ENCODE measurements around the gene ZNF891. TPM values are rescaled to one million over a fixed set of nuclear protein-coding genes. Genes with fewer than 3 reads are reported as not detected.
A peak's percentile ranks its signal among the peaks of the same experiment; 100 is the strongest.

The ZNF891 gene
- total RNA-seq, 2 donors from 2014 or later = 3.7 to 3.9 TPM

DNA sequence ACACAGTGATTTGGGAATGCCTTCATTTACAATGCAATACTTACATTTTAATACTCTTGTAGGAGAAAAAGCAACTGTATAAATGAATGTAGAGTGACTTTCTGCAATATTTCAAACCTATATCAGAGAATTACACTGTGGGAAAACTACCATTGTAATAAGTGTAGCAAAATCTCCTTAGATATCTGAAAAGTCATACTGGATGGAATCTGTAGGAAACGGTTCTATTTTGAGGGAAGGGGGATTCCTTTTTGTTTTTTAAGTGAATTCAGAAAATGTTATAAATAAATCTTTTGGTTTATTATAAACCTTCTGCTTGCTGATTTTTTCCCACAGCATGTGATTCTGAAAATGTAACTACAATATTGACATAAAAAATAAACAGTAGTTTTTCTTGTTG lies 23.0 kb downstream of the ZNF891 start:
- peaks cover 82% of the 10 kb centered on the region for H3K36me3 ChIP-seq (ENCODE audit: control insufficient read depth, insufficient read depth, low read length)
- 100% methylated on average over 1 of the region's 1 CpG; no CpG with 5 or more reads in 1 of the 2 experiments for WGBS, 2 experiments (ENCODE audit: insufficient coverage in 1 of 2, insufficient read length in 1 of 2)

DNA sequence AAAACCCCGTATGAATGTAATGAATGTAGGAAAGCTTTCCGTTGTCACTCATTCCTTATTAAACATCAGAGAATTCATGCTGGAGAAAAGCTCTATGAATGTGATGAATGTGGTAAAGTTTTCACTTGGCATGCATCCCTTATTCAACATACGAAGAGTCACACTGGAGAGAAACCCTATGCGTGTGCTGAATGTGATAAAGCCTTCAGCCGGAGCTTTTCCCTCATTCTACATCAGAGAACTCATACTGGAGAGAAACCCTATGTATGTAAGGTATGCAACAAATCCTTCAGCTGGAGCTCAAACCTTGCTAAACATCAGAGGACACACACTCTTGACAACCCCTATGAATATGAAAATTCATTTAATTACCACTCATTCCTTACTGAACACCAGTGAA lies 23.8 kb downstream of the ZNF891 start:
- Mint-ChIP-seq H3K27ac (no peak overlapping the region), H3K27me3 (ENCODE audit: insufficient read depth) (no peaks in the 10 kb centered on the region), H3K9me3 (peaks cover 100% of the 10 kb centered on the region), H3K4me3 (no peak overlapping the region), H3K4me1 (no peaks in the 10 kb centered on the region), H3K36me3 (ENCODE audit: low read depth) (peaks cover 96% of the 10 kb centered on the region)
- Histone ChIP-seq H3K36me3 (ENCODE audit: control insufficient read depth, insufficient read depth, low read length) (peaks cover 90% of the 10 kb centered on the region), H3K27ac (ENCODE audit: low read depth, low read length) (no peak overlapping the region), H3K4me1 (ENCODE audit: control insufficient read depth, insufficient read depth, low read length) (no peaks in the 10 kb centered on the region), H3K9me3 (ENCODE audit: control insufficient read depth, low read length) (peaks cover 100% of the 10 kb centered on the region), H3K27me3 (ENCODE audit: control insufficient read depth, insufficient read depth, low read length, poor library complexity, severe bottlenecking) (no peaks in the 10 kb centered on the region), H3K4me3 (ENCODE audit: low read length) (peak overlapping the region; percentile 63), H3K9ac (ENCODE audit: extremely low read depth, low read length, poor library complexity, severe bottlenecking) (no peak overlapping the region)
- WGBS, 2 experiments (ENCODE audit: insufficient coverage in 1 of 2, insufficient read length in 1 of 2) = 87% methylated on average over 4 of the region's 5 CpGs; no CpG with 5 or more reads in 1 of the 2 experiments
- no peak for DNase-seq
- TF ChIP-seq, protein P1, sequence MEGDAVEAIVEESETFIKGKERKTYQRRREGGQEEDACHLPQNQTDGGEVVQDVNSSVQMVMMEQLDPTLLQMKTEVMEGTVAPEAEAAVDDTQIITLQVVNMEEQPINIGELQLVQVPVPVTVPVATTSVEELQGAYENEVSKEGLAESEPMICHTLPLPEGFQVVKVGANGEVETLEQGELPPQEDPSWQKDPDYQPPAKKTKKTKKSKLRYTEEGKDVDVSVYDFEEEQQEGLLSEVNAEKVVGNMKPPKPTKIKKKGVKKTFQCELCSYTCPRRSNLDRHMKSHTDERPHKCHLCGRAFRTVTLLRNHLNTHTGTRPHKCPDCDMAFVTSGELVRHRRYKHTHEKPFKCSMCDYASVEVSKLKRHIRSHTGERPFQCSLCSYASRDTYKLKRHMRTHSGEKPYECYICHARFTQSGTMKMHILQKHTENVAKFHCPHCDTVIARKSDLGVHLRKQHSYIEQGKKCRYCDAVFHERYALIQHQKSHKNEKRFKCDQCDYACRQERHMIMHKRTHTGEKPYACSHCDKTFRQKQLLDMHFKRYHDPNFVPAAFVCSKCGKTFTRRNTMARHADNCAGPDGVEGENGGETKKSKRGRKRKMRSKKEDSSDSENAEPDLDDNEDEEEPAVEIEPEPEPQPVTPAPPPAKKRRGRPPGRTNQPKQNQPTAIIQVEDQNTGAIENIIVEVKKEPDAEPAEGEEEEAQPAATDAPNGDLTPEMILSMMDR (conservative IDR thresholded peaks at IDR 0.05) = no peak

More for the DNA sequence above, 23.0 kb downstream of the ZNF891 start:
- Histone ChIP-seq H3K27me3 (ENCODE audit: control insufficient read depth, insufficient read depth, low read length, poor library complexity, severe bottlenecking) (no peaks in the 10 kb centered on the region), H3K4me3 (ENCODE audit: low read length) (peak overlapping the region; percentile 63), H3K9ac (ENCODE audit: extremely low read depth, low read length, poor library complexity, severe bottlenecking) (no peak overlapping the region), H3K27ac (ENCODE audit: low read depth, low read length) (no peak overlapping the region), H3K4me1 (ENCODE audit: control insufficient read depth, insufficient read depth, low read length) (no peaks in the 10 kb centered on the region), H3K9me3 (ENCODE audit: control insufficient read depth, low read length) (peaks cover 97% of the 10 kb centered on the region)
- no peaks in the 10 kb centered on the region for H3K27me3 Mint-ChIP-seq (ENCODE audit: insufficient read depth)
- no peak overlapping the region for H3K4me3 Mint-ChIP-seq
- DNase-seq = no peak
- H3K36me3 Mint-ChIP-seq (ENCODE audit: low read depth) = peaks cover 92% of the 10 kb centered on the region
- H3K9me3 Mint-ChIP-seq = peaks cover 99% of the 10 kb centered on the region
- TF ChIP-seq, protein P1 (conservative IDR thresholded peaks at IDR 0.05) = no peak
- H3K4me1 Mint-ChIP-seq = no peaks in the 10 kb centered on the region
- H3K27ac Mint-ChIP-seq = no peak overlapping the region

DNA sequence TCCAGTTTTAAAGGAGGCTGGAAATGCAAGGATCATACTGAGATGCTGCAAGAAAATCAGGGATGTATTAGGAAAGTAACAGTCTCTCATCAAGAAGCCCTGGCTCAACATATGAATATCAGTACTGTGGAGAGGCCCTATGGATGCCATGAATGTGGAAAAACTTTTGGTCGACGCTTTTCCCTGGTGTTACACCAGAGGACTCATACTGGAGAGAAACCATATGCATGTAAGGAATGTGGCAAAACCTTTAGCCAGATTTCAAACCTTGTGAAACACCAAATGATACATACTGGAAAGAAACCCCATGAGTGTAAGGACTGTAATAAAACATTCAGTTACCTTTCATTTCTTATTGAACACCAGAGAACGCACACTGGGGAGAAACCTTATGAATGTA lies 24.5 kb downstream of the ZNF891 start:
- Histone ChIP-seq H3K27ac (ENCODE audit: low read depth, low read length) (no peak overlapping the region), H3K4me1 (ENCODE audit: control insufficient read depth, insufficient read depth, low read length) (no peaks in the 10 kb centered on the region), H3K36me3 (ENCODE audit: control insufficient read depth, insufficient read depth, low read length) (peaks cover 95% of the 10 kb centered on the region), H3K27me3 (ENCODE audit: control insufficient read depth, insufficient read depth, low read length, poor library complexity, severe bottlenecking) (no peaks in the 10 kb centered on the region), H3K9me3 (ENCODE audit: control insufficient read depth, low read length) (peaks cover 100% of the 10 kb centered on the region), H3K4me3 (ENCODE audit: low read length) (peak overlapping the region; percentile 63), H3K9ac (ENCODE audit: extremely low read depth, low read length, poor library complexity, severe bottlenecking) (no peak overlapping the region)
- Mint-ChIP-seq H3K27me3 (ENCODE audit: insufficient read depth) (no peaks in the 10 kb centered on the region), H3K9me3 (peaks cover 100% of the 10 kb centered on the region), H3K27ac (no peak overlapping the region), H3K36me3 (ENCODE audit: low read depth) (peaks cover 96% of the 10 kb centered on the region), H3K4me3 (no peak overlapping the region), H3K4me1 (no peaks in the 10 kb centered on the region)
- WGBS, 2 experiments (ENCODE audit: insufficient coverage in 1 of 2, insufficient read length in 1 of 2) = 87 to 100% methylated on average over 2 to 3 of the region's 3 CpGs
- DNase-seq = no peak
- TF ChIP-seq, protein P1 (conservative IDR thresholded peaks at IDR 0.05) = no peak
